ENCODE measurements around the gene EHBP1L1.

GRCh38 chr11:65586676-65587075, 10.8 kb downstream of the EHBP1L1 start:
- TF ChIP-seq SIN3A (conservative IDR thresholded peaks at IDR 0.05 in 1 of 2, IDR thresholded peaks at IDR 0.05 in 1 of 2; ENCODE audit: low read depth in 1 of 2, low read length in 2 of 2) (no peak), CEBPB (IDR thresholded peaks at IDR 0.05; ENCODE audit: low read depth, low read length) (no peak), CTCF (IDR thresholded peaks at IDR 0.05; ENCODE audit: control extremely low read depth in 1 of 3, insufficient read depth in 1 of 3, low read depth in 1 of 3, low read length in 3 of 3) (no peak), POLR2A (IDR thresholded peaks at IDR 0.05; ENCODE audit: control extremely low read depth in 1 of 2, low read depth in 2 of 2, low read length in 2 of 2) (no peak), EP300 (IDR thresholded peaks at IDR 0.05; ENCODE audit: borderline replicate concordance in 1 of 2, low read depth in 2 of 2, low read length in 2 of 2) (no peak), EZH2 (IDR thresholded peaks at IDR 0.05; ENCODE audit: low read depth, low read length, severe bottlenecking) (no peak)
